AG04449 (cell line): Measurements from ENCODE around the gene ARRB2.

Experiments used
- CTCF ChIA-PET: fragments of 350-600 bp; formaldehyde crosslinking; extraction: SDS; loops from one replicate; lab custom pipeline; 2021; ENCODE audit warnings: antibody characterized with exemption; lab: Yijun Ruan, JAX
- POLR2A ChIA-PET: fragments of 400-600, 350-600 bp; formaldehyde crosslinking; extraction: SDS; loops from one replicate; lab custom pipeline; 2020; ENCODE audit warnings: antibody characterized with exemption, inconsistent platforms; lab: Yijun Ruan, JAX
- DNase-seq: peaks from one replicate; pipeline ENCODE4 v3.0.0-alpha.2; 2010; ENCODE audit warnings: low read depth, low spot score
- H3K4me3 ChIP-seq: 2 replicates; pipeline ENCODE4 v1.5.1; 2011; ENCODE audit warnings: low read depth, mild to moderate bottlenecking, control low read depth, low read length
- TF ChIP-seq, protein P1 (sequence below): IDR thresholded peaks from one replicate; pipeline ENCODE4 v1.5.1; 2011; ENCODE audit warnings: mild to moderate bottlenecking, moderate library complexity, low read length, control low read depth, inconsistent platforms; ENCODE audit not compliant: insufficient read depth; ENCODE audit errors: missing control alignments

Gene ARRB2

DNA sequence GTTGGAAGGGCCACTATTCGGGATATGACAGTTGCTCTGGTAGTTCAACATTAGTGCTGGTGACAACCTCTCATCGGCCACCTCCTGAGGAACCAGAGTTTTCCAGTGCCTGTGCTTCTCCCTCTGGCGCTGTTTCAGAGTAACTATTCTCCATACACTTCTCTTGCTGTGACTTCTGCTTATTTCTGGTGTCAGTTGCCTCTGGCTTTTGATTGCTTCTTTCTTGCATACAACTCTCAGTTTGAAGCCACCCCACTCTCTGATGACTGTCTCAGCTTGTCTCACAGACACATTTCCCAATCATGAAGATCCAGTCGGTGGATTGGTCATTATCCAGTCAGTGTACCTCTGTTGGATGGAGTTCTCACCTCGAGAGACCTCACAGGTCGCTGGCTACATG, 57.9 kb downstream of the ARRB2 start:
- CTCF ChIA-PET: interaction anchor here (1.1 to 2.0 kb wide), 2 partner anchors 20 to 22 kb away, joined by 3 to 7 read pairs; partner anchors contain the start of gene GLTPD2

DNA sequence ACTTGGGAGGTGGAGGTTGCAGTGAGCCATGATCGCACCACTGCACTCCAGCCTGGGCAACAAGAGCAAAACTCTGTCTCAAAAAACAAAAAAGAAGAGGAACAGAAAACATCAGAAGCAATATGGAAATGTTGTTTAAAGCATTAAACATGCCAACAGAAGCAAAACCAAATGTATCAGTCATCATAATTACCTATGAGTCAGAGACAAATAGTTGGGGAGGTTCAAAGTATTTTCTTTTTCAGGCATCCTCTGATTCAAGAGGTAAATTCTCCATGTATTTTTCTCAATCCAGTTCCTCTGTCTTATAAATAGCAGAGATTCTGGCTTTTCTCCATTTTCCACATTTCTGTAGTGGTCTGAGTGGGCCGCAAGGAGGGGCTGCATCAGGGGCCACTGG, 59.2 kb downstream of the ARRB2 start:
- CTCF ChIA-PET: interaction anchor here (2.0 kb wide), 1 partner anchor 19 kb away, joined by 7 read pairs; the partner anchor contains the start of gene GLTPD2
- H3K4me3 ChIP-seq: no peak overlapping the region
- DNase-seq: no peak
- POLR2A ChIA-PET: no interaction called here
- TF ChIP-seq, protein P1, sequence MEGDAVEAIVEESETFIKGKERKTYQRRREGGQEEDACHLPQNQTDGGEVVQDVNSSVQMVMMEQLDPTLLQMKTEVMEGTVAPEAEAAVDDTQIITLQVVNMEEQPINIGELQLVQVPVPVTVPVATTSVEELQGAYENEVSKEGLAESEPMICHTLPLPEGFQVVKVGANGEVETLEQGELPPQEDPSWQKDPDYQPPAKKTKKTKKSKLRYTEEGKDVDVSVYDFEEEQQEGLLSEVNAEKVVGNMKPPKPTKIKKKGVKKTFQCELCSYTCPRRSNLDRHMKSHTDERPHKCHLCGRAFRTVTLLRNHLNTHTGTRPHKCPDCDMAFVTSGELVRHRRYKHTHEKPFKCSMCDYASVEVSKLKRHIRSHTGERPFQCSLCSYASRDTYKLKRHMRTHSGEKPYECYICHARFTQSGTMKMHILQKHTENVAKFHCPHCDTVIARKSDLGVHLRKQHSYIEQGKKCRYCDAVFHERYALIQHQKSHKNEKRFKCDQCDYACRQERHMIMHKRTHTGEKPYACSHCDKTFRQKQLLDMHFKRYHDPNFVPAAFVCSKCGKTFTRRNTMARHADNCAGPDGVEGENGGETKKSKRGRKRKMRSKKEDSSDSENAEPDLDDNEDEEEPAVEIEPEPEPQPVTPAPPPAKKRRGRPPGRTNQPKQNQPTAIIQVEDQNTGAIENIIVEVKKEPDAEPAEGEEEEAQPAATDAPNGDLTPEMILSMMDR: no peak

More for the DNA sequence above, 57.9 kb downstream of the ARRB2 start:
- no peak overlapping the region for H3K4me3 ChIP-seq
- POLR2A ChIA-PET: no interaction called here
- TF ChIP-seq, protein P1: no peak
- DNase-seq: no peak
